LNCAP (cell line): ENCODE measurements around the gene TMEM259.

Experiments used
- CTCF ChIP-seq: fragments of 450-650 bp; IDR thresholded peaks from 2 replicates; pipeline ENCODE4 v1.5.1; 2017; ENCODE audit warnings: mild to moderate bottlenecking

The TMEM259 gene

DNA sequence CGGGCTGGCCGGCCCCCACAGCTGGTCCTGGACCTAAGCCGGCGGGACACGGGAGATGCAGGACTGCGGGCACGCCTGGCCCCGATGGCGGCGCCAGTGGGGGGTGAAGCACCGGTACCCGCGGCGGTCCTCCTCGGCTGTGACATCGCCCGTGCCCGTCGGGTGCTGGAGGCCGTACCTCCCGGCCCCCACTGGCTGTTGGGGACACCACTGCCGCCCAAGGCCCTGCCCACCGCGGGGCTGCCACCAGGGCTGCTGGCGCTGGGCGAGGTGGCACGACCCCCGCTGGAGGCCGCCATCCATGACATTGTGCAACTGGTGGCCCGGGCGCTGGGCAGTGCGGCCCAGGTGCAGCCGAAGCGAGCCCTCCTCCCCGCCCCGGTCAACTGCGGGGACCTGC lies 17.6 kb downstream of the TMEM259 start:
- TF ChIP-seq CTCF, result no peak

DNA sequence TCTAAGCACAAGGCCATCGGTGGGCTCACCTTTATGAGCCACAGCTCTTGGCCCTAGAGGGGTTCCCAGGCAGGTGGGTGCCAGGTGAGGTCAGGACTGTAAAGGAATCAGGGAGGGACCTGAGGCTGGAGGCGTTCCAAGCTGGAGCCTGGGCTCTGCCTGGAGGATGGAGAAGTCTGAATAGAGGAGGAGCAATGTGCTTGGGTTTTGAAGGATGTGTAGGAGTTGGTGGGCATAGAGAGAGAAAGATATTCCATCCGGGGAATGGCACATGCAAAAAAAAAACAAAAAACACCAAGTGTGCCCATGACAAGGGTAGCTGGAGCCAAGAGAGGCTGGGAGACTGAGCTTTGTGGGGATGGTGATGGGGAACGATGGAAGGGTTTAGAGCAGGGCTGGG lies 18.3 kb downstream of the TMEM259 start:
- TF ChIP-seq CTCF, result no peak

DNA sequence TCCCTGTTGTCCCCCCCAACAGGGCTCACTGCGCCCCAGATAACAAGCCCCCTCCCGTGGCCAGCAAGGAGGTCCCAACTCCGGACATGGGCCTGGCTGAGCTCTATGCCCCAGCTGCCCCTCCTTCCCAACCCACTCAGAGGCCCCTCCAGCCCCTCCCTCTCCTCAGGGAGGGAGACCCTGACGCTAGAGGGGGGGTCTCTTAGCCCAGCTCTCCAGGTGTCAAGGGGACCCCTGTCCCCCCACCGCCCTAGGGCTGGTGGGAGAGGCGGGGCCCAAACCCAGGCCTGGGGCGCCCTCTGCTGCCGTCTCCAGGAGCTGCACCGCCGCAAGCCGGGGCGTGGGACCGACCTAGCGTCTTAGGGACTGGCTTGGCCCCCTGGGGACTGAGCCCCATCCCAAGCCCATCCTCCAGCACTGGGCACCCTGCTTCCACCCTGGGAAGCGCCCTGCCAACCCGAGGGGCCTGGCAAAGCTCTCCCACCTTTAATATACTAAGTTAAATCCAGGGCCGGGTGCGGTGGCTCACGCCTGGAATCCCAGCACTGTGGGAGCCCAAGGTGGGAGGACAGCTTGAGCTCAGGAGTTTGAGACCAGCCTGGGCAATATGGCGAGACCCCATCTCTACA lies 19.3 kb downstream of the TMEM259 start:
- TF ChIP-seq CTCF, result peak; percentile 98

- TF ChIP-seq CTCF, result no peak
Measured at GRCh38 chr19:1000591-1001537, 20.1 kb downstream of the TMEM259 start.

GRCh38 chr19:1000095-1000494 lies 20.8 kb downstream of the TMEM259 start, which contains the start of gene GRIN3B:
TSS of gene GRIN3B (plus strand) at chr19:1000419. CDS start at chr19:1000438, 19 bp downstream.
- TF ChIP-seq CTCF, result peak; percentile 67

DNA sequence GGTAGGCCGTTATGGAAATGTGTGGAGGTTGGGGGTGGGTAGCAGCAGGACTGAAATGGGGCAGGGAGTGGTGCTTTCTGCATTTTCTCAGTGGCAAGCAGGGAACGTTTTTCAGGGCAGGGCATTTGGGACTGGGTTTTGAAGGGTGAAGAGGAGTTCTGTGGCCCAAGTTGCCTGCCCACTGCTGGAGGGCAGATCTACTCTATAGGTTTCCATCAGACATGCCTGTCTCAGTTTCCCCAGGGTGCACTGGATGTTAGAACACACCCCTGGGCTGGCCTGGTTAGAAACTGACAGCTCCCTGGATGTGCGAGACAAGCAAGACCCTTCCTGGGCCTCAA lies 21.6 kb downstream of the TMEM259 start:
- TF ChIP-seq CTCF, result no peak

DNA sequence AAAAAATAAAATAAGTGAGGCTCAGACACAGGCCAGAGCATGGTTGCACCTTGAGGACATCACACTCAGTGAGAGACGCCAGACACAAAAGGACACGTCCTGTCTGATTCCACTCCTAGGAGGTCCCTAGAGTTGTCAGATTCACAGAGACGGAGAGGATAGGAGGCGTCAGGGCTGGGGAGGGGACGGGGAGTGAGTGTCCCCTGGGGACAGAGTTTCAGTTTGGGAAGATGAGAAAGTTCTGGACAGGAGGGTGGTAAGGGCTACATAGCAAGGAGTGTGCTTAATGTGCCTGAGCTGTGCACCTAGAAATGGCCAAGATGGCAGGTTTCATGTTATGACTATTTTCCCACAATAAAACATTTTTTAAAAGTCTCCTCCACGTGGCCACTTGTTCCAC lies 22.9 kb downstream of the TMEM259 start:
- TF ChIP-seq CTCF, result no peak
